HG03039 (cell line): ENCODE measurements around the gene TEX10.
"Not testable (repeated sequence)": the region's sequence is repeated elsewhere in the genome, so short reads cannot be mapped to it uniquely, and the experiment has no call there.

Experiments used
- ATAC-seq: cut with Tn5 transposase; IDR thresholded peaks from one replicate; pipeline ENCODE4 v1.9.1; 2021; ENCODE audit warnings: mild to moderate bottlenecking, moderate library complexity; ENCODE audit not compliant: unreplicated experiment

The TEX10 gene

GRCh38 chr9:100351508-100351907 lies 1.2 kb downstream of the TEX10 start:
- no peak for ATAC-seq

DNA sequence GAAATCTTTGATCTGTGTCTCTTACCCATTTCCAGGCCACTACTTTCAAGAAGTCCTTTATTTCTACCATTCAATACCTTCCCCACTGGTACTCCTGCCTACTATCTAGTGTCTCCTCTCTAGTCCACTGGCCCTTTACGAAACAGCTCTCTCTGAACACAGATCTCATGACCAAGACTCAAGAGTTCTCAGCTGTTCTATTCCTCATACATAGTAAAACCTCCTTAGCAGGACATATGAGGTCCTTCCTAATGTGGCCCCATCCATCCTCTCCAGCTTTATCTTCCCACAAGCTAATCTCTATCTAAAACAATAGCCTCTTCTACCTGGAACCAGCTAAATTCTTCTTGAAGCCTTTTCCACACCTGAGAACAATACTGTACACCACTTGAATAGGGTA lies 2.6 kb downstream of the TEX10 start:
- ATAC-seq = no peak

- no peak for ATAC-seq
Observed at GRCh38 chr9:100346836-100347235, 5.9 kb downstream of the TEX10 start.

DNA sequence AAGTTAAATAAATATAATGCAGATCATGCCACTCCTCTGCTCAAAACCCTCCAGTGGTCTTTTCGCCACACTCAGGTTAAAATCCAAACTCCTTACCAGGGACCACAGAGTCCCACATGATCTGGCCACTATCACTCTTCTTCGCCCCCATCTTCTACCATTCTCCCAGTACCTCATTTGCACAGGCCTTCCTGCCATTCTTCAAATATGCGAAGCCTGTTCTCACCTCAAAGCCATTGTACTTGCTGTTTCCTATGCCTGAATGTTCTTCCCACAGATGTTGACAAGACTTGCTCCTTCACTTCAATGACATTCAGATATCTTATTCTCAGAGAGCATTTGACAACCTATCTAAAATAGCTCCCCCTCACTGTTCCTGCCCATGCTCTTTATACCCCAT lies 10.9 kb downstream of the TEX10 start:
- ATAC-seq = no peak

DNA sequence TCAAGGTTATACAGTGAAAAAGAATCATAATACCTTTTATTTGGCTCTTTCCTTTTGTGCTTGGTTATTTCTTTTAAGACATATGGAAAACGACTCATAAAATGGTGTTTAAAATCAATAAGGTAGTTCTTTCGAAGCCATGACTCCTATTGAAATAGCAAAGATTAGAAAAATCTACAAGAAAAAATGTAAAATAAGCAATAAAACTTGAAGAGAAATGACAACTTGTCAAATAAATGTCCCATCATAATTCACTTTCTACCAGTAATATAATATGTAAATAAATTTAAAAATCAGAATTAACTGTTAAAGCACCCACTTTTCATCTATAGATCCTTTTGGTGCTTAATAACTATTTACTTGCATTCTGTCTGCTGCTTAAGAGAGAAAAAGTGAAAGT lies 12.5 kb downstream of the TEX10 start:
- no peak for ATAC-seq

GRCh38 chr9:100338736-100339135 lies 14.0 kb downstream of the TEX10 start:
- ATAC-seq = not testable (repeated sequence)

- ATAC-seq = no peak
Observed at GRCh38 chr9:100324594-100325200, 28.0 kb downstream of the TEX10 start.

- no peak for ATAC-seq
Observed at GRCh38 chr9:100322954-100323536, 29.7 kb downstream of the TEX10 start.

DNA sequence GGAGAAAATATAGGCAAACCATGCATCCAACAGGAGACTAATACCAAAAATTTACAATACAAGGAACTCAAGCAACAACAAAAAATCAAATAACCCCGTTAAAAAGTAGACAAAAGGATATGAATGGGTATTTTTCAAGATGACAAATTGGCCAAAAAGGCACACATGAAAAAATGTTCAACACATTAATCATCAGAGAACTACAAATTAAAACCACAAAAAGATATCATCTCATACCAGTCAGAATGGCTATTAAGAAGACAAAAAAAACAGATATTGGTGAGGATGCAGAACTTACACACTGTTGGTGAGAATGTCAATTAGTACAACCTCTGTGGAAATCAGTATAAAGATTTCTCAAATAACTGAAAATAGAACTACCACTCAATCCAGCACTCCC lies 35.0 kb downstream of the TEX10 start:
- ATAC-seq = no peak

- ATAC-seq = no peak
Observed at GRCh38 chr9:100315561-100315960, 37.2 kb downstream of the TEX10 start.

- ATAC-seq = no peak
Observed at GRCh38 chr9:100309992-100310391, 42.8 kb downstream of the TEX10 start.

- no peak for ATAC-seq
Observed at GRCh38 chr9:100308965-100309564, 43.7 kb downstream of the TEX10 start.

DNA sequence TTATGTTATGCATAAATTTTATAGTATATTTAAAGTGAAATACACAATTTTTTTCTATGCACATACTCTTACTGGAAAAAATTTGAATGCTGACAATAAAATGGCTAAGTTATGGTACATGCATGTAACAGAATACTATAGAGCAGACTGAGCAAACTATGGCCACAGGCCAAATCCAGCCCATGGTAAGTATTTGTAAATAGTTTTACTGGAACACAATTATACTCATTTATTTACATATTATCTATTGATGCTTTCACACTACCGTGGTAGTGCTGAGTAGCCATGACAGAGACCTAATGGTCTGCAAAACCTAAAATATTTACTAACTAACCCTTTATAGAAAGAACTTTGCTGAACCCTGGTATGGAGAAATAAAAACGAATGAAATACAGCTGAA lies 45.7 kb downstream of the TEX10 start:
- ATAC-seq = no peak

GRCh38 chr9:100306283-100306682 lies 46.5 kb downstream of the TEX10 start:
- ATAC-seq = no peak

GRCh38 chr9:100303747-100304146 lies 49.0 kb downstream of the TEX10 start:
- no peak for ATAC-seq

DNA sequence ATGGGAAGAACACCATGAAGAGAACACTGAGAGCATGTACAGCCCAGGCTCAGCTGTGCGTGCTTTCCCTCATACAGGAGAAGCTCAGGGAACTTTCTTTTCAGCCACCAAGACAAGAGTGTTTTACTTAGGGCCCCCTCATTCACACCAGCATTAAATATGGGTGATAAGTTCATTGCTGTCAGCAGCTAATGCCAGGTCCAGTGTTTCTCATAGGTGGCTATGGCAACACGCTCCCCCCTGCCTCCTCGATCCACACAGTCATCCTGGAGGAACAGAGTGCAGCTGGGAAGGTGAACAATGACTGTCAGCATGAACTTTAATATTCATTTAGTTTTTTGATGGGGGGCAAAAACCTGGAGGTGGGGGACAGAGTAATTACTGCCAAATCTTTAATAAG lies 54.4 kb downstream of the TEX10 start:
- ATAC-seq = no peak

GRCh38 chr9:100296407-100296806 lies 56.3 kb downstream of the TEX10 start:
- ATAC-seq = no peak

- no peak for ATAC-seq
Observed at GRCh38 chr9:100295240-100295639, 57.5 kb downstream of the TEX10 start.

DNA sequence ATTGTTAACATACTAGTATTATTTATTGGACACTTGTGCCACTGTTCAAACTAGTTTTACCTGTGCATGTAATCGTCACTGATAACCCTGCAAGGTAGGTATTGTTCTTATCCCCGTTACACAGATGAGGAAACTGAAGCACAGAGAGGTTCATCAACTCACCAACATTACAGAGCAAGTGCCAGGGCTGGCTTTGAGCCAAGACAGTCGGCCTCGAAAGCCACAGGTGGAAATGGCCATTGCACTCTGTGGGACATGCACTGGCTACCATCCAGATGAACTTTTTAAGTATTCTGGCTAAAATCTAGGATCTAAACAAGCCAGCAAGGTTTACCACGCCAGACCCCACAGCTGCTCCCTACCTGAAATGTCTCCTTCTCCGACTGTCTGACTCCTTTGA lies 57.9 kb downstream of the TEX10 start:
- ATAC-seq = no peak

DNA sequence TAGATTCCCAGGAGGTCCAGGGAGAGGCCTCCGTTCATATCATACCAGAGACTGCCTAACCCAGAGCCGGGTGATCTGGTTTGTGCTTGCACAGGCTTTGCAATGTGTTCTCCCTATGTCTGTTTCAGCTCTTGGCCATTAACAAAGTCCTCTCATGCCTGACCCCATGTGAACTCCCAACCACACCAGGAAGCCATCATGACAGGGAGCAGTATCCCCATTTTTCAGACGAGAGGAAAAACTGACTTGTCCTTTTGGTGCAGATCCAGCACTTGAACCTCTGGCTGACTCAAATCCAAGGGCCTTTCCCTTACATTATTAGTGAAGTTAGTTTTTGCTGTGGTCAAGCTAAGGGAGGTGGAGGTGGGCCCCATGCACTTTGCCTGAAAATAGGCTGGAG lies 58.4 kb downstream of the TEX10 start:
- no peak for ATAC-seq

GRCh38 chr9:100292414-100292813 lies 60.3 kb downstream of the TEX10 start:
- ATAC-seq = no peak

- ATAC-seq = no peak
Observed at GRCh38 chr9:100290714-100291113, 62.0 kb downstream of the TEX10 start.

GRCh38 chr9:100287186-100287585 lies 65.6 kb downstream of the TEX10 start:
- ATAC-seq = no peak
